Measurements from ENCODE around the gene CDK5RAP1.

The CDK5RAP1 gene

GRCh38 chr20:33386673-33387072, 14.6 kb downstream of the CDK5RAP1 start:
- no peaks in the 10 kb centered on the region for H3K27me3 ChIP-seq (ENCODE audit: insufficient read depth, low read length, poor library complexity, severe bottlenecking)
- H2AFZ ChIP-seq (ENCODE audit: low read length), result no peak overlapping the region
- no peaks in the 10 kb centered on the region for H3K79me2 ChIP-seq (ENCODE audit: insufficient read depth, low read length)
- H3K4me2 ChIP-seq (ENCODE audit: low read depth, low read length, poor library complexity, severe bottlenecking), result no peak overlapping the region
- no peak for TF ChIP-seq EZH2phosphoT487 (IDR thresholded peaks at IDR 0.05; ENCODE audit: borderline replicate concordance)
- H3K4me1 ChIP-seq (ENCODE audit: insufficient read depth, low read length, poor library complexity, severe bottlenecking), result no peaks in the 10 kb centered on the region
- H3K9me2 ChIP-seq (replicated peaks; ENCODE audit: low read depth, low read length), result no peaks in the 10 kb centered on the region
- H3K4me3 ChIP-seq (ENCODE audit: low read length, poor library complexity, severe bottlenecking), result no peak overlapping the region
- peaks cover 44% of the 10 kb centered on the region for H3K36me3 ChIP-seq (ENCODE audit: insufficient read depth, low read length)
- H4K20me1 ChIP-seq (ENCODE audit: insufficient read depth, low read length, poor library complexity, severe bottlenecking), result no peaks in the 10 kb centered on the region
- H3K9ac ChIP-seq (ENCODE audit: low read depth, low read length, poor library complexity, severe bottlenecking), result no peak overlapping the region
- no peaks in the 10 kb centered on the region for H3F3A ChIP-seq (ENCODE audit: low read depth)
- H3K9me3 ChIP-seq (ENCODE audit: insufficient read depth, low read depth, low read length), result no peaks in the 10 kb centered on the region

- Histone ChIP-seq H3K9me3 (ENCODE audit: insufficient read depth, low read depth, low read length) (no peaks in the 10 kb centered on the region), H3K36me3 (ENCODE audit: insufficient read depth, low read length) (peaks cover 52% of the 10 kb centered on the region), H3K9ac (ENCODE audit: low read depth, low read length, poor library complexity, severe bottlenecking) (no peak overlapping the region), H3K27me3 (ENCODE audit: insufficient read depth, low read length, poor library complexity, severe bottlenecking) (no peaks in the 10 kb centered on the region), H2AFZ (ENCODE audit: low read length) (no peak overlapping the region), H3K9me2 (replicated peaks; ENCODE audit: low read depth, low read length) (no peaks in the 10 kb centered on the region), H3K4me3 (ENCODE audit: low read length, poor library complexity, severe bottlenecking) (no peak overlapping the region), H3F3A (ENCODE audit: low read depth) (no peaks in the 10 kb centered on the region), H4K20me1 (ENCODE audit: insufficient read depth, low read length, poor library complexity, severe bottlenecking) (no peaks in the 10 kb centered on the region), H3K4me1 (ENCODE audit: insufficient read depth, low read length, poor library complexity, severe bottlenecking) (no peaks in the 10 kb centered on the region), H3K4me2 (ENCODE audit: low read depth, low read length, poor library complexity, severe bottlenecking) (no peak overlapping the region), H3K79me2 (ENCODE audit: insufficient read depth, low read length) (no peaks in the 10 kb centered on the region)
- TF ChIP-seq EZH2phosphoT487 (IDR thresholded peaks at IDR 0.05; ENCODE audit: borderline replicate concordance) (no peak), CTCF (conservative IDR thresholded peaks at IDR 0.05; ENCODE audit: low read length) (no peak)
Measured at GRCh38 chr20:33377366-33377765, 24.0 kb downstream of the CDK5RAP1 start.

GRCh38 chr20:33373735-33374605, 27.3 kb downstream of the CDK5RAP1 start:
- no peak overlapping the region for H3K4me2 ChIP-seq (ENCODE audit: low read depth, low read length, poor library complexity, severe bottlenecking)
- peaks cover 45% of the 10 kb centered on the region; the same call in 1 of the 2 replicates for H3K36me3 ChIP-seq (ENCODE audit: insufficient read depth, low read length)

More at GRCh38 chr20:33373735-33374605, 27.3 kb downstream of the CDK5RAP1 start:
- no peaks in the 10 kb centered on the region for H3K9me3 ChIP-seq (ENCODE audit: insufficient read depth, low read depth, low read length)
- H3K4me3 ChIP-seq (ENCODE audit: low read length, poor library complexity, severe bottlenecking), result no peak overlapping the region
- H4K20me1 ChIP-seq (ENCODE audit: insufficient read depth, low read length, poor library complexity, severe bottlenecking), result no peaks in the 10 kb centered on the region
- peaks cover 9% of the 10 kb centered on the region for H3K4me1 ChIP-seq (ENCODE audit: insufficient read depth, low read length, poor library complexity, severe bottlenecking)
- H3K9ac ChIP-seq (ENCODE audit: low read depth, low read length, poor library complexity, severe bottlenecking), result no peak overlapping the region
- TF ChIP-seq EZH2phosphoT487 (IDR thresholded peaks at IDR 0.05; ENCODE audit: borderline replicate concordance) (no peak), CTCF (conservative IDR thresholded peaks at IDR 0.05; ENCODE audit: low read length) (no peak)
- H3K9me2 ChIP-seq (replicated peaks; ENCODE audit: low read depth, low read length), result no peaks in the 10 kb centered on the region
- no peaks in the 10 kb centered on the region for H3F3A ChIP-seq (ENCODE audit: low read depth)
- no peaks in the 10 kb centered on the region for H3K27me3 ChIP-seq (ENCODE audit: insufficient read depth, low read length, poor library complexity, severe bottlenecking)
- no peak overlapping the region for H2AFZ ChIP-seq (ENCODE audit: low read length)
- no peaks in the 10 kb centered on the region for H3K79me2 ChIP-seq (ENCODE audit: insufficient read depth, low read length)

All from Loucy (cell line).